ENCODE data around the gene NIPSNAP3A.

GRCh38 chr9:104745852-104746251 lies 1.6 kb upstream of the NIPSNAP3A start:
- TF ChIP-seq CTCF (IDR thresholded peaks at IDR 0.05): no peak
- TF ChIP-seq EP300 (IDR thresholded peaks at IDR 0.05): no peak
